Esophagus muscularis mucosa (tissue), 4 donors: Measurements from ENCODE around the gene GIPC3. TPM values are rescaled to one million over a fixed set of nuclear protein-coding genes. Genes with fewer than 3 reads are reported as not detected.

Experiments used
- DNase-seq: peaks from one replicate; pipeline ENCODE4 v3.0.0-alpha.2; 2017; ENCODE audit errors: extremely low spot score
- H3K27ac ChIP-seq, 4 donors: fragments of 200-600 bp; sonication (generic); replicated peaks in 1 of 4; 1 replicate in 3 of 4; 2 replicates in 1 of 4; pipeline ENCODE4 v1.5.1; 2016 to 2019; ENCODE audit warnings: mild to moderate bottlenecking in 1 of 4
- H3K27me3 ChIP-seq, 4 donors: fragments of 200-600 bp; sonication (generic); one replicate each; pipeline versions ENCODE4 v1.5.1 to v1.6.0; 2016 to 2019
- H3K36me3 ChIP-seq, 4 donors: fragments of 200-600 bp; sonication (generic); one replicate each; pipeline ENCODE4 v1.5.1; 2016 to 2019
- H3K4me1 ChIP-seq, 4 donors: fragments of 200-600 bp; sonication (generic); one replicate each; pipeline ENCODE4 v1.5.1; 2016 to 2019
- H3K4me3 ChIP-seq, 4 donors: fragments of 200-600 bp; sonication (generic); 1 replicate in 2 of 4; 2 replicates in 2 of 4; pipeline ENCODE4 v1.5.1; 2016 to 2019; ENCODE audit warnings: mild to moderate bottlenecking in 4 of 4, moderate library complexity in 1 of 4
- H3K9me3 ChIP-seq, 4 donors: fragments of 200-600 bp; sonication (generic); 1 replicate in 3 of 4; 2 replicates in 1 of 4; pipeline ENCODE4 v1.5.1; 2016 to 2019
- EP300 ChIP-seq: sonication (generic); formaldehyde crosslinking; IDR thresholded peaks from one replicate; pipeline ENCODE4 v1.6.1; 2017; ENCODE audit warnings: antibody characterized with exemption
- POLR2A ChIP-seq: fragments of 450-650 bp; IDR thresholded peaks from one replicate; pipeline ENCODE4 v1.6.1; 2017; ENCODE audit warnings: antibody characterized with exemption, moderate library complexity, mild to moderate bottlenecking, low read depth
- POLR2AphosphoS5 ChIP-seq, 2 donors: sonication (generic); formaldehyde crosslinking; IDR thresholded peaks; one replicate each; pipeline ENCODE4 v1.6.1; 2017; ENCODE audit warnings: antibody characterized with exemption in 2 of 2
- WGBS: methylation state at CpG from one replicate; pipeline ENCODE4 v1.1.5; 2018; 5-methylcytosine and 5-hydroxymethylcytosine counted together
- intact Hi-C: fragments of 100-400 bp; cut with DNase I; formaldehyde crosslinking; loops from one replicate; pipeline ENCODE4 v1.15.1; 2023
- total RNA-seq, 4 donors: library from RNA; depleted of rRNA; stranded (reverse); fragments of >200 nt; gene quantifications; one replicate each; pipeline versions ENCODE4 v1.1.0 to v1.2.1, GENCODE V29; 2016
- TF ChIP-seq, protein P1 (sequence below), 3 experiments: fragments of 200-600 bp in 2 of 3; fragments of 450-650 bp in 1 of 3; sonication (generic) in 2 of 3; IDR thresholded peaks; one replicate each; pipeline ENCODE4 v1.5.1; 2017 to 2019; ENCODE audit warnings: antibody characterized with exemption in 3 of 3, mild to moderate bottlenecking in 2 of 3, moderate library complexity in 1 of 3

Gene GIPC3
- total RNA-seq, 4 donors from 2014 or later, result 4.1 to 17.5 (median 4.9) TPM

DNA sequence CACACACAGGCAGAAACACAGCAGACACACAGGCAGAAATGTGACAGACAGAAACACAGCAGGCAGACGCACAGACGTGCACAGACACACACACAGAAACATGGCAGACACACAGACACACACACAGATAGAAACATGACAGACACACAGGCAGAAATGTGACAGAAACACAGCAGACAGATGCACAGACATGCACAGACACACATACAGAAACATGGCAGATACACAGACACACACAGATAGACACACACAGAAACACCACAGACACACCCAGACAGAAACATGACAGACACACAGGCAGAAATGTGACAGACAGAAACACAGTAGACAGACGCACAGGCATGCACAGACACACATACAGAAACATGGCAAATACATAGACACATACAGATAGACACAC is 20.1 kb downstream of the GIPC3 start:
- Histone ChIP-seq H3K27ac (peak overlapping the region in 3 of 4 donors; percentile 77 to 86 (median 85)), H3K4me1 (peaks cover 56 to 77% (median 76%) of the 10 kb centered on the region in 4 donors)
- intact Hi-C loops, result no loop called here

DNA sequence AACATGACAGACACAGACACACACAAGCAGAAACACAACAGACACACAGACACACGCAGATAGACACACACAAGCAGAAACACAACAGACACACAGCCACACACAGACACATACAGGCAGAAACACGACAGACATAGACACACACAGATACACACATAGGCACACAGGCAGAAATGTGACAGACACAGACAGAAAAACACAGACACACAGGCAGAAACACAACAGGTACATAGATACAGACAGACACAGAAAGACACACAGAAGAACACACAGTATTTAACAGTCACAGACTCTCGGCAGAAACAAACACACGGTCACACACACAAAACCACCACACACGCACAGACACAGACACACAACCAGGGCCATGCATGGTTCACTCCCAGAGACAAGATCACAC is 20.5 kb downstream of the GIPC3 start:
- Histone ChIP-seq H3K9me3 (no peaks in the 10 kb centered on the region), H3K4me3 (peak overlapping the region; percentile 57 to 83 (median 66)), H3K27me3 (no peaks in the 10 kb centered on the region), H3K27ac (peak overlapping the region; percentile 77 to 87 (median 86)), H3K36me3 (peaks cover 0 to 2% (median 1%) of the 10 kb centered on the region in 4 donors), H3K4me1 (peaks cover 56 to 79% (median 78%) of the 10 kb centered on the region in 4 donors)
- intact Hi-C loops, result no loop called here
- no peak for DNase-seq
- 41% methylated on average over 5 of the region's 5 CpGs for WGBS
- TF ChIP-seq POLR2AphosphoS5 (IDR thresholded peaks at IDR 0.05) (no peak), EP300 (no peak), POLR2A (no peak)
- TF ChIP-seq, protein P1, sequence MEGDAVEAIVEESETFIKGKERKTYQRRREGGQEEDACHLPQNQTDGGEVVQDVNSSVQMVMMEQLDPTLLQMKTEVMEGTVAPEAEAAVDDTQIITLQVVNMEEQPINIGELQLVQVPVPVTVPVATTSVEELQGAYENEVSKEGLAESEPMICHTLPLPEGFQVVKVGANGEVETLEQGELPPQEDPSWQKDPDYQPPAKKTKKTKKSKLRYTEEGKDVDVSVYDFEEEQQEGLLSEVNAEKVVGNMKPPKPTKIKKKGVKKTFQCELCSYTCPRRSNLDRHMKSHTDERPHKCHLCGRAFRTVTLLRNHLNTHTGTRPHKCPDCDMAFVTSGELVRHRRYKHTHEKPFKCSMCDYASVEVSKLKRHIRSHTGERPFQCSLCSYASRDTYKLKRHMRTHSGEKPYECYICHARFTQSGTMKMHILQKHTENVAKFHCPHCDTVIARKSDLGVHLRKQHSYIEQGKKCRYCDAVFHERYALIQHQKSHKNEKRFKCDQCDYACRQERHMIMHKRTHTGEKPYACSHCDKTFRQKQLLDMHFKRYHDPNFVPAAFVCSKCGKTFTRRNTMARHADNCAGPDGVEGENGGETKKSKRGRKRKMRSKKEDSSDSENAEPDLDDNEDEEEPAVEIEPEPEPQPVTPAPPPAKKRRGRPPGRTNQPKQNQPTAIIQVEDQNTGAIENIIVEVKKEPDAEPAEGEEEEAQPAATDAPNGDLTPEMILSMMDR (IDR thresholded peaks at IDR 0.05), result no peak

More for the DNA sequence above, 20.1 kb downstream of the GIPC3 start:
- Histone ChIP-seq H3K9me3 (no peaks in the 10 kb centered on the region), H3K36me3 (peaks cover 0 to 2% (median under 1%) of the 10 kb centered on the region in 4 donors), H3K4me3 (peak overlapping the region; percentile 57 to 83 (median 66)), H3K27me3 (no peaks in the 10 kb centered on the region)
- TF ChIP-seq EP300 (no peak), POLR2A (no peak), POLR2AphosphoS5 (IDR thresholded peaks at IDR 0.05) (no peak)
- TF ChIP-seq, protein P1 (IDR thresholded peaks at IDR 0.05), result no peak
- no peak for DNase-seq
- WGBS, result 40% methylated on average over 3 of the region's 3 CpGs

DNA sequence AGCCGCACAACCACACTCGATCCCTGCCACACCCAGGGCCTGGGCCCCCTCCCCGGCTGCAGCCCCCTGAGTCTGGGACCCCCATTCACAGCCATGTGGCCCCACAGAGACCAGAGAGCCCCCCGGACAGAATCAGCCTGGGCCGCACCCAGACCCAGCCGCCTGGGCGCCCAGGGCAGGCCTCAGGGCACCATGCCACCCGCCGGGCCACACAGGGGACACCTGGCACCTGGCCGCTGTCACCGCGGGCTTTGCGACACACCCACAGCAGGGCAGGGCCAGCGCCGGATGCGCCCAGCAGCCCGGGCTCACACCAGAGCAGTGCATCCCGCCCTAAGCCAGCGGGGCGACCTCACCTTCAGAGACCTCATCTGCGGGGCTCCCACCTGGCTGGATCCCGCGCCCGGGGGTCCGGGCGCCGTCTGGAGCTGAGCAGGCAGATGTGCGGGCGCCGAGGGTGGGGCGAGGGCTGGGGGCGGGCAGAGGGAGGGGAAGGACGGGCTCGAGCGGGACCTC is 21.0 kb downstream of the GIPC3 start:
- TF ChIP-seq POLR2AphosphoS5 (IDR thresholded peaks at IDR 0.05), result no peak
- TF ChIP-seq, protein P1 (IDR thresholded peaks at IDR 0.05), result no peak
- no peak for TF ChIP-seq POLR2A
- no peak for TF ChIP-seq EP300
- Histone ChIP-seq H3K36me3 (peaks cover 0 to 6% (median 6%) of the 10 kb centered on the region in 4 donors), H3K9me3 (no peaks in the 10 kb centered on the region), H3K27ac (peak overlapping the region; percentile 77 to 87 (median 86)), H3K4me1 (peaks cover 56 to 80% (median 78%) of the 10 kb centered on the region in 4 donors), H3K27me3 (no peaks in the 10 kb centered on the region), H3K4me3 (peak overlapping the region; percentile 57 to 83 (median 66))
- 14% methylated on average over 7 of the region's 35 CpGs for WGBS
- intact Hi-C loops, result no loop called here
- DNase-seq, result no peak

DNA sequence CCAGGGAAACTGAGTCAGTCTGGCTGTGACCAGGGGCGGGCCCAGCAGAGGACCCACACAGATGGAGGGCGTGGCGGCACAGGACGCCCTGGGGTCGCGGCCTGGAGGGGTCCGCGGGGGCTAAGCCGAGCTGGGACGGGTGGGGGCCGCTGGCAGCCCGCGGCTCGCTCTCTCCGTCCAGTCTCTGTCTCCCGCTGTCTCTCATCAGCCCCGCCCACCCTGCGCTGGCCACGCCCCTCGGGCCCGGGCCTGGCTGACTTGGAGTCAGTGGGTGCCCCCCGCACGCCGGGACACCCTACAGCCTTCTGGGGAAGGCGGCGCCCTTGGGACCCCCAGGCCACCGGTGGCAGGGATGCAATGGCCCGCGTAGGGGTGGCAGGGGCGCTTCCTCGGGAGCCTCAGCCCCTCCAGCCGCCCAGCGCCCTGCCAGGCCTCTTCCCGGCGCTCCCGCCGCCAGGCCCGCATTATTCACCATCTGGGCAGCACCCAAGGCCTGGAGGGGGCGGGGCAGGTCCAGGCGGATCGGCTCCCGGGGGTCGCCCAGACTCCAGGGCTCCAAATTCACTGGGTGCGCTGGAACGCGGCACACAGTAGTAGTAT is 21.5 kb downstream of the GIPC3 start, which contains the start of gene TBXA2R:
TSS of gene TBXA2R (minus strand) at position 186 of the 600 bp plus-strand sequence. CDS start 6,241 bp downstream, outside the sequence.
- Histone ChIP-seq H3K27me3 (no peaks in the 10 kb centered on the region), H3K4me1 (peaks cover 56 to 80% (median 78%) of the 10 kb centered on the region in 4 donors), H3K4me3 (peak within 1 kb of the TSS; percentile 57 to 83 (median 66)), H3K9me3 (no peaks in the 10 kb centered on the region), H3K27ac (peak within 1 kb of the TSS; percentile 77 to 87 (median 86)), H3K36me3 (peaks cover 3 to 12% (median 11%) of the 10 kb centered on the region in 4 donors)
- intact Hi-C loops, result no loop called here
- DNase-seq, result no peak
- TF ChIP-seq, protein P1 (IDR thresholded peaks at IDR 0.05), result no peak
- peak; percentile 63 to 73 for TF ChIP-seq POLR2AphosphoS5 (IDR thresholded peaks at IDR 0.05)
- TF ChIP-seq EP300, result no peak
- no peak for TF ChIP-seq POLR2A
- WGBS, result 0% methylated on average over 6 of the region's 46 CpGs
